Measurements from ENCODE around the gene TRIM67. TPM values are rescaled to one million over a fixed set of nuclear protein-coding genes. Genes with fewer than 3 reads are reported as not detected.

TRIM67 gene
- total RNA-seq, 1 experiment from 2014 or later, result 0.08 TPM

DNA sequence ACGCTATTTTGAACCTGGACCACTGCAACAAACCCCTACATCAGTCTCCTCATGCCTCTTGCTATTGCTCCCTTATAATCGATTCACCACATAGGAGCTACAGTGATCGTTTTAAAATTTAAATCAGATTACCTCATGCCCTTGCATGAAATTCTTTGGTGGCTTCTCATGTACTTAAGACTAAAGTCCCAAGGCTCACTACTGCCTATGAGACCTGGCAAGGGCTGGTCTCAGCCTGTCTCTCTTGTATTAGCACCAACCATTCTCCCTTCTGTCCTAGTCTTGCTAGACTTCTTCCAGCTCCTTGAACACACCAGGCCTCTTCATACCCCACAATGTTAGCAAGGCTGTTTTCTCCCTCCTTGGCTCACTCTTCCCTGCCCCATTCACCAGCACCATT is 72.6 kb downstream of the TRIM67 start:
- H3K4me1 ChIP-seq (ENCODE audit: control insufficient read depth, insufficient read depth, low read length), result no peaks in the 10 kb centered on the region
- ChIA-PET POLR2A (no interaction called here), CTCF (no interaction called here)
- no peak overlapping the region for H3K4me3 ChIP-seq (ENCODE audit: low read depth in 2 of 2, low read length in 2 of 2)
- intact Hi-C loops (cut with micrococcal nuclease; ENCODE audit: unreplicated experiment), result no loop called here
- H3K9me3 ChIP-seq (ENCODE audit: control insufficient read depth, insufficient read depth, low read depth, low read length), result no peaks in the 10 kb centered on the region
- BruUV-seq (replicated peaks), result no TSS peak
- H3K27me3 ChIP-seq (ENCODE audit: control insufficient read depth, insufficient read depth, low read length), result no peaks in the 10 kb centered on the region
- DNase-seq (ENCODE audit: low read depth, low spot score), result no peak
- no peak overlapping the region for H3K27ac ChIP-seq (ENCODE audit: low read length)
- peaks cover 5% of the 10 kb centered on the region for H3K36me3 ChIP-seq (ENCODE audit: control insufficient read depth, insufficient read depth, low read length)
- TF ChIP-seq REST (IDR thresholded peaks at IDR 0.05; ENCODE audit: insufficient read depth in 1 of 2, low read depth in 2 of 2, low read length in 1 of 2) (no peak), TCF7L2 (IDR thresholded peaks at IDR 0.05; ENCODE audit: low read depth, low read length) (no peak), CTCF (IDR thresholded peaks at IDR 0.05) (no peak), POLR2AphosphoS5 (IDR thresholded peaks at IDR 0.05; ENCODE audit: low read depth, low read length) (no peak), SIN3A (IDR thresholded peaks at IDR 0.05; ENCODE audit: borderline replicate concordance, insufficient read depth, low read depth, low read length) (no peak)
- in situ Hi-C loops (cut with HindIII; ENCODE audit: low pct_unique_long_range_greater_than_20kb, low sequenced_read_pairs), result no loop called here
- ATAC-seq, result no peak

GRCh38 chr1:231235526-231236207 is 73.8 kb downstream of the TRIM67 start:
- CTCF ChIA-PET, result no interaction called here
- BruUV-seq (replicated peaks), result no TSS peak
- H3K9me3 ChIP-seq (ENCODE audit: control insufficient read depth, insufficient read depth, low read depth, low read length), result no peaks in the 10 kb centered on the region
- POLR2A ChIA-PET, result no interaction called here
- H3K27ac ChIP-seq (ENCODE audit: low read length), result no peak overlapping the region
- H3K36me3 ChIP-seq (ENCODE audit: control insufficient read depth, insufficient read depth, low read length), result peaks cover 8% of the 10 kb centered on the region
- intact Hi-C loops (cut with micrococcal nuclease; ENCODE audit: unreplicated experiment), result no loop called here
- DNase-seq (ENCODE audit: low read depth, low spot score), result no peak
- H3K4me1 ChIP-seq (ENCODE audit: control insufficient read depth, insufficient read depth, low read length), result peaks cover 6% of the 10 kb centered on the region; the same call in 1 of the 2 replicates
- H3K4me3 ChIP-seq (ENCODE audit: low read depth in 2 of 2, low read length in 2 of 2), result no peak overlapping the region
- in situ Hi-C loops (cut with HindIII; ENCODE audit: low pct_unique_long_range_greater_than_20kb, low sequenced_read_pairs), result no loop called here
- no peak for TF ChIP-seq REST (IDR thresholded peaks at IDR 0.05; ENCODE audit: insufficient read depth in 1 of 2, low read depth in 2 of 2, low read length in 1 of 2)
- no peak for TF ChIP-seq CTCF (IDR thresholded peaks at IDR 0.05)
- no peak for TF ChIP-seq POLR2AphosphoS5 (IDR thresholded peaks at IDR 0.05; ENCODE audit: low read depth, low read length)
- TF ChIP-seq SIN3A (IDR thresholded peaks at IDR 0.05; ENCODE audit: borderline replicate concordance, insufficient read depth, low read depth, low read length), result no peak
- TF ChIP-seq TCF7L2 (IDR thresholded peaks at IDR 0.05; ENCODE audit: low read depth, low read length), result no peak
- no peaks in the 10 kb centered on the region for H3K27me3 ChIP-seq (ENCODE audit: control insufficient read depth, insufficient read depth, low read length)
- ATAC-seq, result no peak

All from Panc1 (cell line).